Measurements from ENCODE around the gene CACNA1I. TPM values are rescaled to one million over a fixed set of nuclear protein-coding genes. Genes with fewer than 3 reads are reported as not detected.

The CACNA1I gene
- total and polyA plus RNA-seq, 2 donors (not counting 1 experiment from before 2014, with no cell fraction given): 0.07 to 0.25 TPM

DNA sequence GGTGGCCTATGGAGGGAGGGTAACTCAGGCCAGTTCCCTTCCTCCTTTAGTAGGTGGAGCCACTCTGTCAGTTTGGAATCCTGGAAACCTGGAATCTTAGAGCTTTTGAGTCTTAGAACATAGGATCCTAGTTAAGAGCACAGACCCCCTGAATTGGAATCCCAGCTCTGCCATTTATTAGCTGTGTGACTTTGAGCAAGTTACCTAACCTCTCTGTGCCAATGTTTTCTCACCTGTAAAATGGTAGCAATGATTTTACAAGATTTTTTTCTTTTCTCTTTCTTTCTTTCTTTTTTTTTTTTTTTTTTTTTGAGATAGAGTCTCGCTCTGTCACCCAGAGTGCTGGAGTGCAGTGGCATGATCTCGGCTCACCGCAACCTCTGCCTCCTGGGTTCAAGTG, 17.1 kb upstream of the CACNA1I start:
- ATAC-seq (ENCODE audit: low read depth) (no peak), DNase-seq (no peak)
- Mint-ChIP-seq H3K9me3 (ENCODE audit: insufficient read depth) (no peaks in the 10 kb centered on the region), H3K27me3 (peaks cover 53% of the 10 kb centered on the region), H3K4me1 (peaks cover 8% of the 10 kb centered on the region), H3K4me3 (no peak overlapping the region), H3K27ac (no peak overlapping the region)
- no peak overlapping the region for H3K4me2 ChIP-seq (replicated peaks; ENCODE audit: low read depth, low read length, poor library complexity, severe bottlenecking)
- no peak overlapping the region for H2AFZ ChIP-seq (ENCODE audit: insufficient read depth, low read depth, low read length, poor library complexity, severe bottlenecking)
- POLR2A ChIA-PET: no interaction called here
- H3K27ac ChIP-seq (ENCODE audit: low read length in 2 of 2): no peak overlapping the region
- peaks cover 6 to 14% of the 10 kb centered on the region in 2 donors for H3K4me1 ChIP-seq (ENCODE audit: control insufficient read depth in 2 of 2, insufficient read depth in 2 of 2, low read length in 2 of 2)
- peaks cover 0 to 3% (median 0%) of the 10 kb centered on the region in 3 donors for H3K9me3 ChIP-seq (ENCODE audit: control extremely low read depth in 1 of 3, control insufficient read depth in 2 of 3, insufficient read depth in 1 of 3, low read length in 2 of 3)
- peaks cover 0 to 57% (median 19%) of the 10 kb centered on the region in 4 experiments for H3K27me3 ChIP-seq (replicated peaks in 1 of 4; ENCODE audit: control extremely low read depth in 1 of 4, control insufficient read depth in 3 of 4, insufficient read depth in 4 of 4, low read length in 3 of 4)
- CTCF ChIA-PET: interaction anchor here (1.0 to 7.6 kb wide), 2 partner anchors 22 to 471 kb away, joined by 3 to 68 read pairs; no protein-coding TSS in a partner anchor
- WGBS (ENCODE audit: insufficient coverage): no CpG with 5 or more reads among the region's 3 CpGs
- intact Hi-C loops (cut with micrococcal nuclease): no loop called here
- TF ChIP-seq CTCF (IDR thresholded peaks at IDR 0.05): no peak
- TF ChIP-seq EZH2 (IDR thresholded peaks at IDR 0.05; ENCODE audit: borderline replicate concordance, insufficient read depth, low read depth, low read length, poor library complexity, severe bottlenecking): no peak
- no peaks in the 10 kb centered on the region for H3K36me3 ChIP-seq (replicated peaks in 1 of 2; ENCODE audit: control extremely low read depth in 1 of 2, control insufficient read depth in 1 of 2, extremely low read depth in 1 of 2, insufficient read depth in 2 of 2, low read length in 1 of 2)
- H3K4me3 ChIP-seq (ENCODE audit: control extremely low read depth in 1 of 5, extremely low read depth in 1 of 5, insufficient read depth in 1 of 5, low read depth in 2 of 5, low read length in 4 of 5): no peak overlapping the region
- no peak overlapping the region for H3K9ac ChIP-seq (ENCODE audit: low read length)
- no peaks in the 10 kb centered on the region for H3K79me2 ChIP-seq (ENCODE audit: control insufficient read depth, insufficient read depth, low read length)
- H4K20me1 ChIP-seq (ENCODE audit: control insufficient read depth, insufficient read depth, low read length, poor library complexity, severe bottlenecking): no peaks in the 10 kb centered on the region

GRCh38 chr22:39554151-39554550, 16.4 kb upstream of the CACNA1I start:
- no peak overlapping the region for H3K4me3 ChIP-seq (ENCODE audit: control extremely low read depth in 1 of 5, extremely low read depth in 1 of 5, insufficient read depth in 1 of 5, low read depth in 2 of 5, low read length in 4 of 5)
- Mint-ChIP-seq H3K27me3 (peaks cover 54% of the 10 kb centered on the region), H3K4me1 (peaks cover 10% of the 10 kb centered on the region), H3K9me3 (ENCODE audit: insufficient read depth) (no peaks in the 10 kb centered on the region), H3K4me3 (no peak overlapping the region), H3K27ac (no peak overlapping the region)
- ChIA-PET POLR2A (no interaction called here), CTCF (interaction anchor here (1.0 to 7.6 kb wide), 4 partner anchors 11 to 470 kb away, joined by 3 to 68 read pairs (median 3); no protein-coding TSS in a partner anchor)
- no peak for DNase-seq
- intact Hi-C loops (cut with micrococcal nuclease): no loop called here
- peaks cover 8 to 16% of the 10 kb centered on the region in 2 donors for H3K4me1 ChIP-seq (ENCODE audit: control insufficient read depth in 2 of 2, insufficient read depth in 2 of 2, low read length in 2 of 2)
- no peaks in the 10 kb centered on the region for H3K79me2 ChIP-seq (ENCODE audit: control insufficient read depth, insufficient read depth, low read length)
- no peak overlapping the region for H2AFZ ChIP-seq (ENCODE audit: insufficient read depth, low read depth, low read length, poor library complexity, severe bottlenecking)
- H4K20me1 ChIP-seq (ENCODE audit: control insufficient read depth, insufficient read depth, low read length, poor library complexity, severe bottlenecking): no peaks in the 10 kb centered on the region
- no peak overlapping the region for H3K27ac ChIP-seq (ENCODE audit: low read length in 2 of 2)
- H3K36me3 ChIP-seq (replicated peaks in 1 of 2; ENCODE audit: control extremely low read depth in 1 of 2, control insufficient read depth in 1 of 2, extremely low read depth in 1 of 2, insufficient read depth in 2 of 2, low read length in 1 of 2): no peaks in the 10 kb centered on the region
- no peak overlapping the region for H3K9ac ChIP-seq (ENCODE audit: low read length)
- H3K27me3 ChIP-seq (replicated peaks in 1 of 4; ENCODE audit: control extremely low read depth in 1 of 4, control insufficient read depth in 3 of 4, insufficient read depth in 4 of 4, low read length in 3 of 4): peaks cover 0 to 63% (median 22%) of the 10 kb centered on the region in 4 experiments
- peaks cover 0 to 3% (median 0%) of the 10 kb centered on the region in 3 donors for H3K9me3 ChIP-seq (ENCODE audit: control extremely low read depth in 1 of 3, control insufficient read depth in 2 of 3, insufficient read depth in 1 of 3, low read length in 2 of 3)
- no peak for TF ChIP-seq CTCF (IDR thresholded peaks at IDR 0.05)
- TF ChIP-seq EZH2 (IDR thresholded peaks at IDR 0.05; ENCODE audit: borderline replicate concordance, insufficient read depth, low read depth, low read length, poor library complexity, severe bottlenecking): no peak
- 20% methylated on average over 1 of the region's 3 CpGs for WGBS (ENCODE audit: insufficient coverage)
- no peak for ATAC-seq (ENCODE audit: low read depth)
- no peak overlapping the region for H3K4me2 ChIP-seq (replicated peaks; ENCODE audit: low read depth, low read length, poor library complexity, severe bottlenecking)

All from B cell (primary cell).